Gastrocnemius medialis (tissue), 4 donors: ENCODE measurements around the gene ABR. TPM values are rescaled to one million over a fixed set of nuclear protein-coding genes. Genes with fewer than 3 reads are reported as not detected.
A peak's percentile ranks its signal among the peaks of the same experiment; 100 is the strongest.

ENCODE experiments used
- ATAC-seq, 2 donors: fragments of 150-250 bp; one replicate each; pipeline ENCODE4 v1.9.1; 2016
- DNase-seq, 2 donors: peaks; one replicate each; pipeline ENCODE4 v3.0.0-alpha.2; 2019
- H3K27ac ChIP-seq, 4 donors: fragments of 200-600 bp; sonication (generic); 1 replicate in 1 of 4; 2 replicates in 3 of 4; pipeline ENCODE4 v1.5.1; 2016 to 2018; ENCODE audit warnings: mild to moderate bottlenecking in 2 of 4, moderate library complexity in 1 of 4
- H3K27me3 ChIP-seq, 3 donors: fragments of 200-600 bp; sonication (generic) in 2 of 3; 1 replicate in 1 of 3; 2 replicates in 2 of 3; pipeline versions ENCODE4 v1.5.1 to v1.6.0; 2016 to 2019; ENCODE audit warnings: mild to moderate bottlenecking in 1 of 3, moderate library complexity in 1 of 3
- H3K36me3 ChIP-seq, 2 donors: fragments of 200-600 bp; sonication (generic) in 1 of 2; one replicate each; pipeline ENCODE4 v1.5.1; 2017 to 2018
- H3K4me1 ChIP-seq, 2 donors: fragments of 200-600 bp; sonication (generic) in 1 of 2; one replicate each; pipeline ENCODE4 v1.5.1; 2016 to 2017; ENCODE audit warnings: mild to moderate bottlenecking in 2 of 2
- H3K4me3 ChIP-seq, 4 donors: fragments of 200-600 bp; sonication (generic) in 3 of 4; 1 replicate in 1 of 4; 2 replicates in 3 of 4; pipeline ENCODE4 v1.5.1; 2016 to 2019; ENCODE audit warnings: mild to moderate bottlenecking in 2 of 4
- H3K9me3 ChIP-seq, 3 donors: fragments of 200-600 bp; sonication (generic) in 2 of 3; 1 replicate in 1 of 3; 2 replicates in 2 of 3; pipeline ENCODE4 v1.5.1; 2016 to 2019
- POLR2A ChIP-seq, 2 donors: fragments of 450-650 bp; IDR thresholded peaks; one replicate each; pipeline ENCODE4 v1.6.1; 2017; ENCODE audit warnings: antibody characterized with exemption in 2 of 2, mild to moderate bottlenecking in 2 of 2, moderate library complexity in 2 of 2
- in situ Hi-C, 4 donors: fragments of 200-750 bp; cut with MboI; loops; one replicate each; pipeline versions ENCODE4 v1.15.0 to v1.8.0; 2017; ENCODE audit warnings: low sequenced_read_pairs in 4 of 4
- intact Hi-C: fragments of 100-400 bp; cut with DNase I; formaldehyde crosslinking; loops from one replicate; pipeline ENCODE4 v1.15.1; 2023; ENCODE audit warnings: low total_unique reads
- total RNA-seq, 4 donors: library from RNA; depleted of rRNA; stranded (reverse); fragments of >200 nt; gene quantifications; one replicate each; pipeline versions ENCODE4 v1.1.0 to v1.2.3, GENCODE V29; 2016
- TF ChIP-seq, protein P1 (sequence below), 5 experiments: fragments of 450-650 bp in 3 of 5; fragments of 200-600 bp in 2 of 5; sonication (generic) in 2 of 5; IDR thresholded peaks in 4 of 5; conservative IDR thresholded peaks in 1 of 5; 1 replicate in 4 of 5; 2 replicates in 1 of 5; pipeline ENCODE4 v1.5.1; 2016 to 2019; ENCODE audit warnings: antibody characterized with exemption in 5 of 5, mild to moderate bottlenecking in 3 of 5, moderate library complexity in 3 of 5

Gene ABR
- total RNA-seq, 4 donors from 2014 or later, result 9.7 to 15.4 (median 12.8) TPM

DNA sequence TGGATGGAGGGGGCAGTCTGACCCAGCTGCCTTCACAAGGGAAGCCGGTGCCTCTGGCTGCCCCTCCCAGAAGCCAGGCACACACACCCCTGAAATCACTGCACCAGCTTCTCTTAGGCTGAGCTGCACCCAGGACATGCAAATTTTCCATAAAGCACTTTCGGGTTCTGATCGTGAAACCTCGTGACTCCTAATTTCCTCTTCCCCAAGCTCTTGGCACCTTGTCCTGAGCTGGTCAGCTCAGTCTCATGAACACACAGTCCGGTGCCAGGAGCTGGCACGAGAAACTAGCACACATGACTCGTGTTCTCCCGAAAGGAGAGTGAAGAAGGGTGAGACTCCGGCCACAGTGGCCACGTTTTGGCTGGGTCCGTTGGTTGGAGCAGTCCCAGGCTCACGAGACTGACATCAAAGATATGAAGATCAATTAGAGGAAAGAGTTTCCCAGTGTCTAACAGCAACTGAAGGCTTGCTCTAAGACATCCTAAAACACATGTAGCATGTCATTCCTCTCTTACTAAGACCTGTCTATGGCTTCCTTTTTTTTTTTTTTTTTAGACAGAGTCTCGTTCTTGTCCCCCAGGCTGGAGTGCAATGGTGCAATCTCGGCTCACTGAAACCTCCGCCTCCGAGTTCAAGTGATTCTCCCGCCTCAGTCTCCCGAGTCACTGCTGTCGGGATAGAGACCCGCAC, 9.2 kb upstream of the ABR start:
- H3K27me3 ChIP-seq, result peaks cover 0 to 10% (median 0%) of the 10 kb centered on the region in 3 donors
- no peak for TF ChIP-seq POLR2A (IDR thresholded peaks at IDR 0.05)
- TF ChIP-seq, protein P1, sequence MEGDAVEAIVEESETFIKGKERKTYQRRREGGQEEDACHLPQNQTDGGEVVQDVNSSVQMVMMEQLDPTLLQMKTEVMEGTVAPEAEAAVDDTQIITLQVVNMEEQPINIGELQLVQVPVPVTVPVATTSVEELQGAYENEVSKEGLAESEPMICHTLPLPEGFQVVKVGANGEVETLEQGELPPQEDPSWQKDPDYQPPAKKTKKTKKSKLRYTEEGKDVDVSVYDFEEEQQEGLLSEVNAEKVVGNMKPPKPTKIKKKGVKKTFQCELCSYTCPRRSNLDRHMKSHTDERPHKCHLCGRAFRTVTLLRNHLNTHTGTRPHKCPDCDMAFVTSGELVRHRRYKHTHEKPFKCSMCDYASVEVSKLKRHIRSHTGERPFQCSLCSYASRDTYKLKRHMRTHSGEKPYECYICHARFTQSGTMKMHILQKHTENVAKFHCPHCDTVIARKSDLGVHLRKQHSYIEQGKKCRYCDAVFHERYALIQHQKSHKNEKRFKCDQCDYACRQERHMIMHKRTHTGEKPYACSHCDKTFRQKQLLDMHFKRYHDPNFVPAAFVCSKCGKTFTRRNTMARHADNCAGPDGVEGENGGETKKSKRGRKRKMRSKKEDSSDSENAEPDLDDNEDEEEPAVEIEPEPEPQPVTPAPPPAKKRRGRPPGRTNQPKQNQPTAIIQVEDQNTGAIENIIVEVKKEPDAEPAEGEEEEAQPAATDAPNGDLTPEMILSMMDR (IDR thresholded peaks at IDR 0.05 in 4 of 5, conservative IDR thresholded peaks at IDR 0.05 in 1 of 5), result no peak
- peaks cover 22 to 28% of the 10 kb centered on the region in 2 donors for H3K4me1 ChIP-seq
- ATAC-seq (peak; percentile 81 to 86), DNase-seq (peak; percentile 84 to 89)
- intact Hi-C loops, result no loop called here
- H3K9me3 ChIP-seq, result no peaks in the 10 kb centered on the region
- in situ Hi-C loops, result loop anchor here (5.0 to 10.0 kb wide), 3 partner anchors 54 to 67 kb away; no protein-coding TSS in a partner anchor
- no peaks in the 10 kb centered on the region for H3K36me3 ChIP-seq
- H3K4me3 ChIP-seq, result no peak overlapping the region
- peak overlapping the region; percentile 34 to 62 (median 56) for H3K27ac ChIP-seq

DNA sequence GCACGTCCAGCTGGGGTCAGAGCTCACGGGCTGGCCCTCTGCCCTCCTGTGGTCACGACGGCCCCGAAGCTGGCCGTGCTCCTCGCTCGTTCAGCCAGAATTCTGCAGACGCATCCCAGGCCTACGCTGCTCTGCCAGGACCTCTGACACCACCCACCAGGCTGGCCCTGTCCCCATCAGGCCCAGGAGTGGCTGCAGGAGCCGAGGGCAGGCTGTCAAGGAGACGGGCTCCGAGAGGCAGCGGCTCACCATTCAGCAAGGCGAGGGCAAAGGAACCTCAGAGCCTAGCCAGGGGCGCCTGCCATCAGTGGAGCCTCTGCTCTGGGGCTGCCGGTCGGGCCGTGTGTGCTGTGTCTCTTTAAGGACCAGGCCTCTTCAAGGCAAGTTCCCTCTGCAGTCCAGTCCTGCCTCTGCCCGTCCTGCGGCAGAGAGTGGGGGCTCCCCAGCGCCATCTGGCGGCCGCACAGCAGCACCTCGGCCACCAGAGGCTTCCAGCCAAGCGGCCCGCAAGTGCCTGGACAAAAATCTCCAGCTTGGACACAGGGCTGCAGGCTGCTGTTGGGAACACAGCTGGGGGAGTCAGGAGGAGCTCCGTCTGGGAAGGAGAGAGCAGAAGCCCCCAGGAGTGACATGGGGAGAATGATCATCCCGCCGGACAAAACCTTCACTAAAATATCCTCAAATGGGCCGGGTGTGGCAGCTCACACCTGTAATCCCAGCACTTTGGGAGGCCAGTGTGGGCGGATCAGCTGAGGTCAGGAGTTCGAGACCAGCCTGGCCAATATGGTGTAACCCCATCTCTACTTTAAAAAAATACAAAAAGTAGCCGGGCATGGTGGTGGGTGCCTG, 7.4 kb upstream of the ABR start:
- intact Hi-C loops, result loop anchor here (1.0 kb wide), 1 partner anchor 64 kb away; no protein-coding TSS in a partner anchor
- DNase-seq (peak; percentile 58 to 76), ATAC-seq (peak; percentile 80 to 87)
- Histone ChIP-seq H3K9me3 (no peaks in the 10 kb centered on the region), H3K4me1 (peaks cover 22 to 32% of the 10 kb centered on the region in 2 donors), H3K27me3 (peaks cover 0 to 8% (median 0%) of the 10 kb centered on the region in 3 donors), H3K27ac (peak overlapping the region; percentile 47 to 68 (median 49)), H3K4me3 (peak overlapping the region in 3 of 4 donors; percentile 10 to 47 (median 28)), H3K36me3 (no peaks in the 10 kb centered on the region)
- in situ Hi-C loops, result loop anchor here (5.0 to 10.0 kb wide), 3 partner anchors 52 to 65 kb away; no protein-coding TSS in a partner anchor
- TF ChIP-seq, protein P1 (IDR thresholded peaks at IDR 0.05 in 4 of 5, conservative IDR thresholded peaks at IDR 0.05 in 1 of 5), result peak; percentile 92 to 99 (median 97)
- no peak for TF ChIP-seq POLR2A (IDR thresholded peaks at IDR 0.05)

DNA sequence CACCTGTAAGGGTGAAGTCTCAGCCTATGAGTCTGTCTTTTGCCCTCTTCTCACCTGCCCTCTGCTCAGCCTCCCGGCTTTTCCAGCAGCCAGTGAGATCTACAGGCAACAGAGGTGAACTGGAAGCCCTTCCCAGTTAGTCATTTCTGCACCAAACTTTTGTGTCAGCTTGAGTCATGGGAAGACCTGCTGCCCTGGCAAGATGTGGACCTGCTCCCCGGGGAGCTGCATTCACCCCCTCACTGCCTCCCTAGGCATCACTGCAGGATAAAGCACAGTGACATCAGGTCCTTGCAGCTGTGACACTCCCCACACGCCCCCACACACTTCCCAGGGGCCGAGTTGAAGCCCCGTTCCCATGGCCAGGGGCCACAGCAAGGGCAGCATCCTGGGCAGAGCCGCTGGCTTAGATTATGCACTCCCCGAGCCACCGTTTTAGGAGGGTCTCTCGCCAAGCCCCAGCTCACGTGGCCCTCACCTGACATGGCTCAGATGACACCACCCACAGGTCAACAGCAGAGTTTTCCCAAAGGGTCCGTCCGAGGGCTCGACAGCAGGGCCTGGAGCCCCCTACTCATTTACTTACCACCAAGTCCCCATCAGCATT, 6.5 kb upstream of the ABR start:
- no peaks in the 10 kb centered on the region for H3K36me3 ChIP-seq
- H3K9me3 ChIP-seq, result no peaks in the 10 kb centered on the region
- peak overlapping the region in 3 of 4 donors; percentile 10 to 47 (median 28) for H3K4me3 ChIP-seq
- H3K27me3 ChIP-seq, result peaks cover 0 to 8% (median 0%) of the 10 kb centered on the region in 3 donors
- ATAC-seq (no peak), DNase-seq (no peak)
- intact Hi-C loops, result no loop called here
- in situ Hi-C loops, result loop anchor here (5.0 to 10.0 kb wide), 3 partner anchors 52 to 64 kb away; no protein-coding TSS in a partner anchor
- peaks cover 22 to 32% of the 10 kb centered on the region in 2 donors for H3K4me1 ChIP-seq
- peak overlapping the region; percentile 47 to 68 (median 49) for H3K27ac ChIP-seq
- TF ChIP-seq, protein P1 (IDR thresholded peaks at IDR 0.05 in 4 of 5, conservative IDR thresholded peaks at IDR 0.05 in 1 of 5), result no peak
- TF ChIP-seq POLR2A (IDR thresholded peaks at IDR 0.05), result no peak

DNA sequence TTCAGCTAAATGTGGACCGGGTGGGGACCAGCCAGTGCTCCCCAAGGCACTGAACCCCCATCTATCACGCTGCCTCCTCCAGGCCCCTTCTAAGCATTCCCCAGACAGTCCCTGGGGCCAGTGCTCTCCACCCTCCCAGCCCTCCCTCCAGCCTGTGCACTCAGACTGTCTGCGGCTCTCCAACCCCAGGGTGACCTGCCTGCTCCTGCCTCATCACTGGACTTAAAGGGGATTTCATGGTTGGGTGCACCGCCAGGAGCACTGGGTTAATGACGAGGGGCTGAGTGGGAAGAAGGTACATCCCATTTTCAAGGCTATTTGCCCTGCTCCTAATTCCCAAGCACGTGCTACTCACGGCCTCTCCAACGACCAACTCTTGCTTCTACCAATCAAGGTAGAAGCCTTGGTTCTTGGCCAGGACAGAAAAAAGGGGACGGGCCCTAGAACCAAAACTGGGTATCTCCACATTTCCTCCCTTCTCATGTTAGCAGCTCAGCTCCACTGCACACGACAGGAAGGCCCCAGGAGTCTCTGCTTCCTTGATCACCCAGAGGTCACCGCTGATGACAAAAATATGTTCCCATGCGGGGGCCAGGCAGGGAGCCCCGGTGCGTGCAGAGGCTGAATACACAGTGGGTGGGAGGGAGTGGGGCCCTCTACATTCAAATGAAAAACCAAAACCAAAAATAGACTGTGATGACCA, 3.5 kb upstream of the ABR start:
- Histone ChIP-seq H3K27me3 (peaks cover 16 to 24% (median 18%) of the 10 kb centered on the region in 3 donors), H3K4me1 (peaks cover 23 to 24% of the 10 kb centered on the region in 2 donors), H3K4me3 (no peak overlapping the region), H3K36me3 (no peaks in the 10 kb centered on the region), H3K9me3 (no peaks in the 10 kb centered on the region), H3K27ac (peak overlapping the region in 1 of 4 donors; percentile 13)
- in situ Hi-C loops, result loop anchor here in 2 of 4 donors (10.0 kb wide), 2 partner anchors 49 to 59 kb away; no protein-coding TSS in a partner anchor
- TF ChIP-seq, protein P1 (IDR thresholded peaks at IDR 0.05 in 4 of 5, conservative IDR thresholded peaks at IDR 0.05 in 1 of 5), result no peak
- no peak for TF ChIP-seq POLR2A (IDR thresholded peaks at IDR 0.05)
- intact Hi-C loops, result no loop called here
- ATAC-seq (no peak), DNase-seq (no peak)
